ENCODE results near the gene ICE1.

ICE1 gene

DNA sequence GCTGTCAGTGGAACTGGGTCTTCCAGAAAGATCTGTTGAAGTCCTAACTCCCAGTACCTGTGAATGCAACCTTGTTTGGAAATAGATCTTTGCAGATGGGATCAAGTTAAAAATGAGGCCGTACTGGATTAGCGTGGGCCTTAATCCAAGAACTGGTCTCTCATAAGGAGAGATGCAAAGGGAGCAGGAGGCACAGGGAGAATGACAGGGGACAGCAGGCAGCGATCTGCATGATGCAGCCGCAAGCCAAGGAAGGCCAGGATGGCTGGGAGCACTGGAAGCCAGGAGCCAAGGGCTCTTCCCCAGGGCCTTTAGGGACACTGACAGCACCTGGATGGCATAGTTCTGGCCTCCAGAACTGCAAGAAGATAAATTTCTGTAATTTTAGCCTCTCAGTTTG lies 114.4 kb downstream of the ICE1 start:
- no peak for DNase-seq (ENCODE audit: low spot score)

DNA sequence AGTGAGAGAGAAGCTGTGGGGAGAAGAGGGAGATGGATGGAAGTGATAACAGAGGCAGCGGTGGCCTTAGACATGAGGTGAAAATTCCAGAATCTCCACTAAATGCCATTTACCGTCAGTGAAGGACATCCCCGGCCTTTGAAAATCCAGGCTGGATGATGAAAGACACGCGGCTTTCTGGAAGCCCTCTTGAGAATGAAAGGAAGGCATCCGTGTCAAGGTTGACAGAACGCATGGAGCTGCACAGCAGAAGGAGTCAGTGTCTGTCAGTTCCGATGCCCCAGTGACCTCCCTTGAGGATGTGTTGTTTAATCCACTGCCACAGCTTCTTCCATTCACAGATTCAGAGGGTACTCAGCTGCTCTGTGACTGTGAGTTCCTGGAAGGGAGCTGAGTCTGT lies 114.9 kb downstream of the ICE1 start:
- no peak for DNase-seq (ENCODE audit: low spot score)

DNA sequence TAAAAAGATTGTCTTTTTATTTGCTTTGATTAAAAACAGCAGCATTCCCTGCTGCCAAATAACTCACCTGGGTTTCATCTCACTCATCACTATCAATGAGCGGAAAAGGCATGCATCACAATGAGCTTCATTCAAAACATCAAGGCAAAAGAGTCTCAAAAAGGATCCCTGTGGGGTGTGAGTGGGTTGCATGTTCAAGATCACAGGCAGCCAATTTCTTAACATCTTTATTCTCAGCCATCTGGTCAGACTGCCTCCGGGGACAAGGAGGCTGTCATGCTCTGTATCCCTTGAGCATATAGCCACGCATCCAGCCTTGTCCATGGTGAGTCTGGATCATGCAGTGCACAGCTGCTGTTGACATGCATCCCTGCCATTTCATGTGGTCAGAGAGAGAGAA lies 117.1 kb downstream of the ICE1 start:
- DNase-seq (ENCODE audit: low spot score) = no peak

Measured in activated CD4-positive, alpha-beta T cell treated with anti-CD3 and anti-CD28 coated beads, Interleukin-2, Interleukin-4, amounts not matched to agents 100 ng/mL and 50 ng/mL, durations not matched to agents 16 hours and 8 hours (primary cell).